HUES48 (cell line): ENCODE results near the gene FAM163B.

Experiments used
- H3K27ac ChIP-seq: one replicate; pipeline ENCODE4 v1.7.0; 2013; ENCODE audit warnings: low read depth, low read length, inconsistent platforms
- H3K27me3 ChIP-seq: 2 replicates; pipeline ENCODE4 v1.6.1; 2013; ENCODE audit warnings: mild to moderate bottlenecking, low read length; ENCODE audit not compliant: control insufficient read depth, insufficient read depth
- H3K36me3 ChIP-seq: 2 replicates; pipeline ENCODE4 v1.6.1; 2013; ENCODE audit warnings: low read length; ENCODE audit not compliant: control insufficient read depth, insufficient read depth
- H3K4me1 ChIP-seq: 2 replicates; pipeline ENCODE4 v1.6.1; 2013; ENCODE audit warnings: mild to moderate bottlenecking, low read length; ENCODE audit not compliant: control insufficient read depth, insufficient read depth
- H3K4me3 ChIP-seq: 2 replicates; pipeline ENCODE4 v1.5.1; 2013; ENCODE audit warnings: mild to moderate bottlenecking, low read depth, low read length
- H3K9ac ChIP-seq: 2 replicates; pipeline ENCODE4 v1.6.1; 2013; ENCODE audit warnings: mild to moderate bottlenecking, low read depth, low read length, moderate library complexity
- H3K9me3 ChIP-seq: 2 replicates; pipeline ENCODE4 v1.6.1; 2013; ENCODE audit warnings: low read length; ENCODE audit not compliant: control insufficient read depth, insufficient read depth

The FAM163B gene

DNA sequence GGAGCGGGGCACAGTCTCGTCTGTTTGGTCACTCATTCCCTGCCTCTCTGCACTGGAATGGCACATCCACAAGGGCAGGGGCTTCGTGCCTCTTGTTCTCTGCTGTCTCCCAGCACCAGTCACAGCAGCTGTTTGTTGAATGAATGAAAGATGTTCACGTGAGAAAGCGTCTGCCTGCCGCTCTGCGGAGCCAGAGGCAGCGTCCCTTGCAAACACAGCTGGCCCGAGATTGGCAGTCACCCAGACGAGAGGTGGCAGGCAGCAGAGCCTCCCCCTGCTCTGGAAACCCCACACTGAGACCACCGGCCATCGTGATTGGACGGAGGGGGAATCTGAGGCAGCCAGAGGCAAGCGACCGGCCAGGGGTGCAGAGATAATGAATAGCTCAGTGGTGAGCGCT, 6.0 kb upstream of the FAM163B start:
- Histone ChIP-seq H3K9ac (no peak overlapping the region), H3K9me3 (no peaks in the 10 kb centered on the region)

DNA sequence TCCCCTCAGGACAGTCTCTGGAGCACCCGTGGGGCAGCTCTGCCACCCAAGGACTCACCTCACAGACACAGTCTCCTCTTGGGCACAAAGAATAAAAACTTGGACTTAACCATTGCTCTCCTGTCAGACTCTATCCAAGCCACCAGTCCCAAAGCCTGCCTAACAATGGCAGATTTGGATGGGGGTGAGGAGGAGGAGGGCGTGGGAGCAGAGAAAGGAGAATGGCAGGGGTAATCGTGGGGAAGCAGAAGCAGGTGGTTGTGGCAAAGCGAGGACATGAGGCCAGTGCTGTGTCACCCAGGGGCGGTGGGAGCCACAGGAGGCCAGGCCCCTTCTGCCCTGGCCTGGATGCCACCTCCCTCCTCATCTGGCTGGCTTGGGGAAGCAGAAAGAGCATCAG, 5.5 kb upstream of the FAM163B start:
- Histone ChIP-seq H3K9me3 (no peaks in the 10 kb centered on the region), H3K36me3 (no peaks in the 10 kb centered on the region), H3K4me1 (peaks cover 1% of the 10 kb centered on the region; the same call in 1 of the 2 replicates), H3K9ac (no peak overlapping the region), H3K27ac (no peak overlapping the region), H3K4me3 (no peak overlapping the region), H3K27me3 (peaks cover 4% of the 10 kb centered on the region)

More for the DNA sequence above, 6.0 kb upstream of the FAM163B start:
- Histone ChIP-seq H3K4me1 (no peaks in the 10 kb centered on the region; the same call in 1 of the 2 replicates), H3K27ac (no peak overlapping the region), H3K36me3 (no peaks in the 10 kb centered on the region), H3K4me3 (no peak overlapping the region), H3K27me3 (no peaks in the 10 kb centered on the region)

DNA sequence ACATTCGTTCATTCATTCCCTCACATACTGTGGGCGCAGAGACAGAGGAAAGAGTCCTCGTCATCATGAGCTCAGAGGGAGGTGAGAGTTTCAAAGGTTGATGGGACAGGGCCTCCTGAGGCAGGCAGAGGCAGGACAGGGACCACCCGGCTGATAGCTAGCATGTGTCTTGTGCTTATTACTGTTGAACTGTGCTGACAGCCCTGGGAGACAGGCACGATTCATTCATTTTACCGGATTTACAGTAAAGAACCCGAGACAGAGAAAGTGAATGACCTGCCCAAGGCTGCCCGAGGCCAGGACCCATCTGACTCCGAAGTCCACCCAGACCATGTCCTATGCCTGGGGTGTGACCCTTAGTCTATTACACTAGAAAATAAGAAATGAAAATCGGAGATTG, 4.9 kb upstream of the FAM163B start:
- no peak overlapping the region for H3K9ac ChIP-seq
- H3K27me3 ChIP-seq: peaks cover 4% of the 10 kb centered on the region
- H3K4me3 ChIP-seq: no peak overlapping the region
- no peaks in the 10 kb centered on the region for H3K9me3 ChIP-seq
- no peak overlapping the region for H3K27ac ChIP-seq
- peaks cover 5% of the 10 kb centered on the region; the same call in 1 of the 2 replicates for H3K4me1 ChIP-seq
- no peaks in the 10 kb centered on the region for H3K36me3 ChIP-seq

- Histone ChIP-seq H3K27me3 (peaks cover 10% of the 10 kb centered on the region), H3K27ac (no peak overlapping the region), H3K36me3 (no peaks in the 10 kb centered on the region)
Measured at GRCh38 chr9:133613432-133613831, 4.2 kb upstream of the FAM163B start.

DNA sequence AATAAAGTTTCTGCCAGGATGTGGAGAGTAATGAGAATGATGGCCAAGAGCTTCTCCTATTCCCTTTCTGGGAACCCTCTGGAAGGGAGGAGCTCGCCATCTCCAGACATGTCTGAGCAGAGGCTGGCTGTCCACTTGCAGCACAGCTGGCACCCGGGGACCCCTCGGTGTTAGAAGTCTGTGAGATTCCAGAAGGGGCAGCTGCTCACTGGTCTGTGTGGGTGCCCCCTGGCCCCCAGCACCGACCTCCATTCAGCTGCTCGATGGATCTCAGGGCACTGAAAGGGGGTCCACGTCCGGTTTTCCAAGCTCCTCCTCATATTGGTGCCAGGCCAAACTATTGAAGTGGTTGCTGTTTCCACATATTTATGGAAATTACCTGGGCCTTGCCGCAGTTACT, 3.6 kb upstream of the FAM163B start:
- Histone ChIP-seq H3K27me3 (peaks cover 16% of the 10 kb centered on the region), H3K4me1 (peaks cover 5% of the 10 kb centered on the region; the same call in 1 of the 2 replicates)

More at GRCh38 chr9:133613432-133613831, 4.2 kb upstream of the FAM163B start:
- Histone ChIP-seq H3K4me1 (peaks cover 5% of the 10 kb centered on the region; the same call in 1 of the 2 replicates), H3K9me3 (no peaks in the 10 kb centered on the region), H3K4me3 (no peak overlapping the region), H3K9ac (no peak overlapping the region)

DNA sequence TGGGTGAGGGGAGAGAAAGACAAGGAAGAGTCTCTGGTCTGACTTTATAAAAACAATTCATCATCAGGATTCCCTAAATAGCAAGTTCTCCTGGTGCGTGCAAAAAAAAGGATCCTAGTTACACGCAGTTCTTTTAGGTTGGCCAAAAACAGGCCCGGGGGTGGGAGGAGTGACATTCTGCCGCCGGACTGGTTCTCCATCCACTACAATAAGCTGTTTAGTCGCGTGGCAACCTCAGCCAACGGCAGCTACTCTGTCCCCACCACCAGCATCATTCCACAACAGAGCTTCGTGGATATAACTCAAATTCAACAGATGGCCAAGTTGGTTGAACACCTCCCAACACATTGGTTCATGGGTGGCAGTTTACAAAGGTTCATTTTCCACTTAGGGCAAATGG, 2.9 kb upstream of the FAM163B start:
- no peaks in the 10 kb centered on the region for H3K36me3 ChIP-seq
- H3K27me3 ChIP-seq: peaks cover 21% of the 10 kb centered on the region
- no peak overlapping the region for H3K4me3 ChIP-seq
- H3K9ac ChIP-seq: no peak overlapping the region
- H3K27ac ChIP-seq: no peak overlapping the region
- peaks cover 5% of the 10 kb centered on the region; the same call in 1 of the 2 replicates for H3K4me1 ChIP-seq
- H3K9me3 ChIP-seq: no peaks in the 10 kb centered on the region

More for the DNA sequence above, 3.6 kb upstream of the FAM163B start:
- Histone ChIP-seq H3K4me3 (no peak overlapping the region), H3K9me3 (no peaks in the 10 kb centered on the region), H3K27ac (no peak overlapping the region), H3K36me3 (no peaks in the 10 kb centered on the region), H3K9ac (no peak overlapping the region)

DNA sequence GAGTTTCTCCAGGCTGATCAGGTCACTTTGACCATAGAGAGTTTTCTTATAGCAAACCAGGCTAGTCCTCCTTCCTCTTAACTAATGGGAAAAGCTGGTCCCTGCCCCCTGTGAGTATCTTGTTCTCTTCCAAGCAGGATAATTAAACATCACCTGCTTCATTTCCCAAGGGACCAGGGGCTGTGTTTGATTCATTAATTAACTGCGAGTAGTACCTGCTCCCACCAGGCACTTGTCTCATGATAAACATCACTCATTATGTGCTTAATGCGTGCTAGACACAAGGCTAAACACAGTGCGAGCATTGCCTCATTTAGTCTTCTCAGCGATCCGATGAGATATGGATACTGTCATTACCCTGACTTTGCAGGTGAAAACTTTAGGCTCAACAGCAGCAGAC, 1.7 kb upstream of the FAM163B start:
- Histone ChIP-seq H3K4me3 (no peak overlapping the region), H3K9me3 (no peaks in the 10 kb centered on the region), H3K27me3 (peaks cover 21% of the 10 kb centered on the region), H3K9ac (no peak overlapping the region), H3K27ac (no peak overlapping the region), H3K4me1 (peaks cover 5% of the 10 kb centered on the region; the same call in 1 of the 2 replicates), H3K36me3 (no peaks in the 10 kb centered on the region)

DNA sequence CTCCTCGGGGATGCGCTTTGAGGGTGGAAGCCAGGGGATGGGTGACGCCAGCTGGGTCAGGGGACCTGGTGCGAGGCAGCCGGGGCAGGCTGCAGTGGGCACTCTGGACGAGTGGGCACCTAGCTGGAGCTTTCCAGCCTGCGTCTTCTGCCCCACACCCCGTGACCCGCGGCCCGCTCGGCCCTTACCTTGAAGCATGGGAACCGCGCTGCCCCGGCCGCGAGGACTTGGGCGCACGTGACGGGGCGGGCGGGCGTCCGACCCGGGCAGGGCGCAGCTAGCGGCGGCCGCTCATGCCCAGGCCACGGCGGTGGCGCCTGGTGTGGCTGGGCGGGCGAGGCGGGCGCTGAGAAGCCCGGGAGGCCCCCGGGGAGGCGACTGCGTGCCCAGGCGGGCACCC, 300 bp downstream of the FAM163B start:
- Histone ChIP-seq H3K27ac (no peak overlapping the region), H3K9ac (no peak overlapping the region; the same call in 1 of the 2 replicates), H3K27me3 (peaks cover 21% of the 10 kb centered on the region)

DNA sequence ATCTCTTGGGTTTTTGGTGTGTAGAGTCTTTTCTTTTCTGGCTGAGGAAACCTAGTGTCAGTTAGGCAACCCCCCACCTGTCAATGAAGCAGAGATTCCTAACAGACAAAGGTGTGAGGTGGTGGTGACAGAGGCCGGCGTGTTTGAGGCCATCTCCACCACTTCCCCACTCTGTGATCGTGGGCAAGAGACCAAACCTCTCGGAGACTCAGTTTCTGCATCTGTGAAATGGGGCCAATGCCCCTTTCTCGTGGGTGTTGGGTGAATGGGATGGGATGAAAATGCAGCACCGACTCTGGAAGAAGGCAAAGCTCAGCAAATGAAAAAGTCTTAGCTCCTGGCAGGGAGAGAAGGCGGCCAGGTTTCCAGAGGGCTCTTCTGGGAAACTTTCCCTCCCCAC, 807 bp downstream of the FAM163B start:
- no peak overlapping the region for H3K4me3 ChIP-seq
- no peaks in the 10 kb centered on the region for H3K36me3 ChIP-seq
- H3K9me3 ChIP-seq: no peaks in the 10 kb centered on the region
- no peak overlapping the region for H3K27ac ChIP-seq
- peaks cover 21% of the 10 kb centered on the region for H3K27me3 ChIP-seq
- no peak overlapping the region for H3K9ac ChIP-seq
- H3K4me1 ChIP-seq: peaks cover 5% of the 10 kb centered on the region; the same call in 1 of the 2 replicates

More for the DNA sequence above, 300 bp downstream of the FAM163B start:
- H3K4me1 ChIP-seq: peaks cover 5% of the 10 kb centered on the region; the same call in 1 of the 2 replicates
- no peaks in the 10 kb centered on the region for H3K36me3 ChIP-seq
- peak overlapping the region; percentile 54; the same call in 1 of the 2 replicates for H3K4me3 ChIP-seq
- no peaks in the 10 kb centered on the region for H3K9me3 ChIP-seq

GRCh38 chr9:133607976-133608375, 1.2 kb downstream of the FAM163B start:
- Histone ChIP-seq H3K9ac (no peak overlapping the region), H3K27ac (no peak overlapping the region), H3K27me3 (peaks cover 21% of the 10 kb centered on the region), H3K9me3 (no peaks in the 10 kb centered on the region), H3K4me1 (peaks cover 5% of the 10 kb centered on the region; the same call in 1 of the 2 replicates), H3K4me3 (no peak overlapping the region), H3K36me3 (no peaks in the 10 kb centered on the region)

- peaks cover 21% of the 10 kb centered on the region for H3K27me3 ChIP-seq
Measured at GRCh38 chr9:133607381-133607780, 1.8 kb downstream of the FAM163B start.

More at GRCh38 chr9:133607381-133607780, 1.8 kb downstream of the FAM163B start:
- Histone ChIP-seq H3K9me3 (no peaks in the 10 kb centered on the region), H3K4me1 (peaks cover 5% of the 10 kb centered on the region; the same call in 1 of the 2 replicates), H3K36me3 (no peaks in the 10 kb centered on the region), H3K9ac (no peak overlapping the region), H3K4me3 (no peak overlapping the region), H3K27ac (no peak overlapping the region)
